Stimulated activated CD4-positive, alpha-beta T cell treated with anti-CD3 and anti-CD28 coated beads, Interleukin-12 subunit alpha, Interleukin-12 subunit beta, amount 100 ng/mL, for 24 hours (primary cell): ENCODE data around the gene SCGN.
"Not testable (repeated sequence)": the region's sequence is repeated elsewhere in the genome, so short reads cannot be mapped to it uniquely, and the experiment has no call there.

ENCODE experiments used
- DNase-seq, 2 experiments: peaks; one replicate each; pipeline ENCODE4 v3.0.0-alpha.2; 2020; ENCODE audit warnings: low read depth in 2 of 2

The SCGN gene

DNA sequence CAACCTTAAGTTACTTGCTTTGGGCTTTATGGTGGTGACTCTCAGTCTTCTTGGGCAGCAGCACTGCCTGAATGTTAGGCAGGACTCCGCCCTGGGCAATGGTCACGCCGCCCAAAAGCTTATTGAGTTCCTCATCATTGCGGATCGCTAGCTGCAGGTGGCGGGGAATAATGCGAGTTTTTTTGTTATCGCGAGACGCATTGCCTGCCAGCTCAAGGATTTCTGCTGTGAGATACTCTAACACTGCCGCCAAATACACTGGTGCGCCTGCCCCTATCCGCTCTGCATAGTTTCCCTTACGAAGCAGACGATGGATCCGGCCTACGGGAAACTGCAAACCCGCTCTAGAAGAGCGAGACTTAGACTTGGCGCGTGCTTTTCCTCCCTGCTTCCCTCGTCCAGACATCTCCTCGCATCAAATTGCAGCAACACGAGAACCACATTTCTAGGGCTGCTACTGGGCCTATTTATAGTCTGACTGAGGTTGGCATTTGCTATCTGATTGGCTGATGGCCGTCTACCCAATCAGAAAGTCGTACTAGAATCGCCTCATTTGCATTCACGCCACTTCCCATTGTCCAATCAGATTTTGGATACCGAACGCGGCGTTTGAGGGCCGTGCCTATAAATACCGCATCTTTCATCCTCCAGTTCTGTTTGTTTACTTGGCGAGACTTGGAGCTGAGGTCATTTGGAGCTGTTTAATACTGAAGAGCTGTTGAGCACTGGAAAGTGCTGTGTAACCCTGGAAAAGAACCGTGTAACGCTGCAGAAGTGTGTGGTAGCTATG, 74.3 kb downstream of the SCGN start:
- no peak for DNase-seq

DNA sequence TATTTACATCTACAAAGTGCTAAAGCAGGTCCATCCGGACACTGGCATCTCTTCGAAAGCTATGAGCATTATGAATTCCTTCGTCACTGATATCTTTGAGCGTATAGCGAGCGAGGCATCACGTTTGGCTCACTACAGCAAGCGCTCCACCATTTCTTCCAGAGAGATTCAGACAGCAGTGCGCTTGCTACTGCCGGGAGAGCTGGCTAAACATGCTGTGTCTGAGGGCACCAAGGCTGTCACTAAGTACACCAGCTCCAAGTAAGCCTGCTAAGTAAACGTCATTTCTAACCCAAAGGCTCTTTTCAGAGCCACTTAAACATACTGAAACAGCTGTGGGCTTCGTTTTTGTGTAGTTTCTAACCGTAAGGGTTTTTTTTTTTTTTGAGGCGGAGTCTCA, 75.0 kb downstream of the SCGN start:
- DNase-seq = no peak

DNA sequence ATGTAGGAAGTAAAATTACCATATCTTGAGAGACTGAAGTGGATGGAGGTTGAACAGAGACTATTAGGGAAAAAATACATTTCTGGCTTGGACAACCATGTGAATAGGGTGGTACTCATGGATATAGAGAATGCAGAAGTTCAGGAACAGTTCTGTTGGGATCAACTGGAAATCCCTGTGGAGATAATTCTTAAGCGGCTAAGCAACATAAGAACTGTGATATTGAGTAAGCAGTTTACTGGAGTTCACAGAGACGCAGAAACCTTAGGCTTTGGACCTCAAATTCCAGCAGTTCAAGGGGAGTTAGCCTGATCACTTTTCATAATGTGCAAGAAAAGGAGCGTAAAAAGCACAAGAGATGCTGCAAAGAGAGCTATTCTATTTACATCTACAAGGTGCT, 78.9 kb downstream of the SCGN start:
- no peak for DNase-seq

DNA sequence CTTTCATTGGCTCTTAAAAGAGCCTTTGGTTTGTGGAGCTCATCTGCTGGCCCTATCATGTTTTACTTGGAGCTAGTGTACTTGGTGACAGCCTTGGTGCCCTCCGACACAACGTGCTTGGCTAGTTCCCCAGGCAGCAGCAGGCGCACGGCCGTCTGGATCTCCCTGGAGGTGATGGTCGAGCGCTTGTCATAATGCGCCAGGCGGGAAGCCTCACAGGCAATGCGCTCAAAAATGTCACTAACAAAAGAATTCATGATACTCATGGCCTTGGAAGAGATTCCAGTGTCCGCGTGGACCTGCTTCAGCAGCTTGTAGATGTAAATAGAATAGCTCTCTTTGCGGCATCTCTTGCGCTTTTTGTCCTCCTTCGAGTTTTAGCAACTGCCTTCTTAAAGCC, 79.7 kb downstream of the SCGN start:
- no peak for DNase-seq

GRCh38 chr6:25732468-25733198, 80.6 kb downstream of the SCGN start:
- no peak for DNase-seq

GRCh38 chr6:25735261-25735660, 83.2 kb downstream of the SCGN start:
- DNase-seq = no peak

GRCh38 chr6:25743868-25744267, 91.9 kb downstream of the SCGN start:
- DNase-seq = no peak

- no peak for DNase-seq
Observed at GRCh38 chr6:25745836-25746235, 93.8 kb downstream of the SCGN start.

DNA sequence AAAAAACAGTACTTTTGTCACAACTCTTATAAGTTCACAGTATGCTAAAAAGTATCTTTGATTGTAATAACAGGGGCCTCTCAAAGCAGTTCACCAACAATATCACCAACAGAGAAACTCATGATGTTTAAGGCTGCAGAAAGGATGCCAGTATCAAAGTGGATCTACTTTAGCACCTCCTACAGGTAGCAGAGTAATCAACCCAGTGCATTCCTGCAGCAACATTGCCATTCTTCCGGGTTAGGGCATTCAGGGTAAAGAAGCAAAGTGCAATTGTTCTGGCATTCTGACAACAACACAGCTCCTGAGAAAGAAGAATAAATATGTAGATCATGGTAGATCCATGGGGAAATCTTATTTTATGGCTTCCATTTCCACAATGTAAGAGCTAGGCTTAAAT, 95.0 kb downstream of the SCGN start:
- DNase-seq = no peak

- no peak for DNase-seq
Observed at GRCh38 chr6:25747477-25747876, 95.5 kb downstream of the SCGN start.

GRCh38 chr6:25748049-25748448, 96.0 kb downstream of the SCGN start:
- no peak for DNase-seq

DNA sequence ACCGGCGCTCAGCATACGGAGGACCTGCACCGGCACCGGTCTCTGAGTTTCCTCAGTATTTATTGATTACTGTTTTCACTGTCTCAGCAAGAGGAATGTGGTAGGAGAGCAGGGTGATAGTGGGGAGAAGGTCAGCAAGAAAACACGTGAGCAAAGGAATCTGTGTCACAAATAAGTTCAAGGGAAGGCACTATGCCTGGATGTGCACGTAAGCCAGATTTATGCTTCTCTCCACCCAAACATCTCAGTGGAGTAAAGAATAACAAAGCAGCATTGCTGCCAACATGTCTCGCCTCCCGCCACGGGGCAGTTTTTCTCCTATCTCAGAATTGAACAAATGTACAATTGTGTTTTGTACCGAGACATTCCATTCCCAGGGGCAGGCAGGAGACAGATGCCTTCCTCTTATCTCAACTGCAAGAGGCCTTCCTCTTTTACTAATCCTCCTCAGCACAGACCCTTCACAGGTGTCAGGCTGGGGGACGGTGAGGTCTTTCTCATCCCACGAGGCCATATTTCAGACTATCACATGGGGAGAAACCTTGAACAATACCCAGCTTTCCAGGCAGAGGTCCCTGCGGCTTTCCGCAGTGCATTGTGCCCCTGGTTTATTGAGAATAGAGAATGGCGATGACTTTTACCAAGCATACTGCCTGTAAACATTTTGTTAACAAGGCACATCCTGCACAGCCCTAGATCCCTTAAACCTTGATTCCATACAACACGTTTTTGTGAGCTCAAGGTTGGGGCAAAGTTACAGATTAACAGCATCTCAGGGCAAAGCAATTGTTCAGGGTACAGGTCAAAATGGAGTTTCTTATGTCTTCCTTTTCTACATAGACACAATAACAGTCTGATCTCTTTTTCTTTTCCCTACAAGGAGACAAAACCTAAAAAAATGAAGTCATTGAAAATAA, 96.8 kb downstream of the SCGN start:
- not testable (repeated sequence) for DNase-seq

GRCh38 chr6:25749837-25750236, 97.8 kb downstream of the SCGN start:
- DNase-seq = no peak

- no peak for DNase-seq
Observed at GRCh38 chr6:25750906-25751305, 98.9 kb downstream of the SCGN start.
